Neural progenitor cell (in vitro differentiated cells): ENCODE results near the gene BCAS1. TPM values are rescaled to one million over a fixed set of nuclear protein-coding genes. Genes with fewer than 3 reads are reported as not detected.

Experiments used
- DNase-seq: peaks from one replicate; pipeline ENCODE4 v3.0.0-alpha.2; 2016; ENCODE audit warnings: low spot score
- H2AFZ ChIP-seq: fragments of 200-600 bp; sonication (generic); replicated peaks from 2 replicates; pipeline ENCODE4 v1.6.1; 2016; ENCODE audit warnings: antibody characterized with exemption
- H3F3A ChIP-seq: fragments of 200-600 bp; sonication (generic); 2 replicates; pipeline ENCODE4 v1.6.1; 2016; ENCODE audit warnings: antibody characterized with exemption, low read depth
- H3K27ac ChIP-seq: fragments of 200-600 bp; sonication (generic); 2 replicates; pipeline ENCODE4 v1.5.1; 2016; ENCODE audit warnings: mild to moderate bottlenecking
- H3K27me3 ChIP-seq: fragments of 200-600 bp; sonication (generic); 2 replicates; pipeline ENCODE4 v1.6.1; 2016; ENCODE audit warnings: mild to moderate bottlenecking, moderate library complexity
- H3K36me3 ChIP-seq: fragments of 200-600 bp; sonication (generic); 2 replicates; pipeline ENCODE4 v1.5.1; 2016
- H3K4me1 ChIP-seq: fragments of 200-600 bp; sonication (generic); 2 replicates; pipeline ENCODE4 v1.6.1; 2016; ENCODE audit warnings: mixed run types
- H3K4me2 ChIP-seq: fragments of 200-600 bp; sonication (generic); 2 replicates; pipeline ENCODE4 v1.6.1; 2016
- H3K4me3 ChIP-seq: fragments of 200-600 bp; sonication (generic); 2 replicates; pipeline ENCODE4 v1.5.1; 2016
- H3K79me2 ChIP-seq: fragments of 200-600 bp; sonication (generic); 2 replicates; pipeline ENCODE4 v1.6.1; 2016; ENCODE audit warnings: low read depth
- H3K9ac ChIP-seq: fragments of 200-600 bp; sonication (generic); 2 replicates; pipeline ENCODE4 v1.6.1; 2016
- H3K9me3 ChIP-seq: fragments of 200-600 bp; sonication (generic); 2 replicates; pipeline ENCODE4 v1.5.1; 2016; ENCODE audit warnings: low read depth
- H4K20me1 ChIP-seq: fragments of 200-600 bp; sonication (generic); 2 replicates; pipeline ENCODE4 v1.6.1; 2016; ENCODE audit warnings: low read depth
- H3K27ac Mint-ChIP-seq: 3 replicates; pipeline ENCODE4 v1.8.0; 2021; ENCODE audit warnings: mixed read lengths
- H3K27me3 Mint-ChIP-seq: 2 replicates; pipeline ENCODE4 v1.8.0; 2022; ENCODE audit warnings: low read depth, mild to moderate bottlenecking, inconsistent platforms, moderate library complexity, mixed read lengths; ENCODE audit not compliant: insufficient read depth
- H3K36me3 Mint-ChIP-seq: 3 replicates; pipeline ENCODE4 v1.8.0; 2021; ENCODE audit warnings: mixed read lengths
- H3K4me1 Mint-ChIP-seq: 3 replicates; pipeline ENCODE4 v1.8.0; 2021; ENCODE audit warnings: mixed read lengths
- H3K4me3 Mint-ChIP-seq: 3 replicates; pipeline ENCODE4 v1.8.0; 2021; ENCODE audit warnings: mild to moderate bottlenecking, moderate library complexity, mixed read lengths
- H3K9me3 Mint-ChIP-seq: 3 replicates; pipeline ENCODE4 v1.8.0; 2020; ENCODE audit warnings: mixed read lengths
- CTCF ChIP-seq: fragments of 200-600 bp; sonication (generic); IDR thresholded peaks from 2 replicates; pipeline ENCODE4 v1.5.1; 2017; ENCODE audit warnings: antibody characterized with exemption, mild to moderate bottlenecking
- EZH2 ChIP-seq: fragments of 200-600 bp; sonication (generic); IDR thresholded peaks from 2 replicates; pipeline ENCODE4 v1.6.1; 2017; ENCODE audit warnings: antibody characterized with exemption, mild to moderate bottlenecking, moderate library complexity
- EZH2phosphoT487 ChIP-seq: fragments of 200-600 bp; sonication (generic); IDR thresholded peaks from 2 replicates; pipeline ENCODE4 v1.6.1; 2017; ENCODE audit warnings: antibody characterized with exemption
- total RNA-seq: library from RNA; depleted of rRNA; stranded (reverse); fragments of >200 nt; gene quantifications from 2 replicates; pipeline ENCODE4 v1.2.3, GENCODE V29; 2015; ENCODE audit warnings: low replicate concordance

BCAS1 gene
- total RNA-seq, 1 donor from 2014 or later, result not detected

- Mint-ChIP-seq H3K36me3 (no peaks in the 10 kb centered on the region), H3K9me3 (peaks cover 6% of the 10 kb centered on the region), H3K27me3 (no peaks in the 10 kb centered on the region), H3K4me1 (peaks cover 19% of the 10 kb centered on the region), H3K27ac (no peak overlapping the region), H3K4me3 (no peak overlapping the region)
- no peaks in the 10 kb centered on the region for H3K36me3 ChIP-seq
- TF ChIP-seq EZH2 (no peak), EZH2phosphoT487 (no peak), CTCF (no peak)
- H3K27me3 ChIP-seq, result no peaks in the 10 kb centered on the region
- no peak overlapping the region for H3K4me2 ChIP-seq
- no peaks in the 10 kb centered on the region for H3K9me3 ChIP-seq
- H3K4me3 ChIP-seq, result no peak overlapping the region
- no peaks in the 10 kb centered on the region for H3K79me2 ChIP-seq
- no peak overlapping the region for H3K9ac ChIP-seq
- no peaks in the 10 kb centered on the region for H4K20me1 ChIP-seq
- no peaks in the 10 kb centered on the region for H3F3A ChIP-seq
- H3K27ac ChIP-seq, result no peak overlapping the region
- H3K4me1 ChIP-seq, result peaks cover 5% of the 10 kb centered on the region
- no peak for DNase-seq
- H2AFZ ChIP-seq, result no peak overlapping the region
These were observed 41.2 kb downstream of the BCAS1 start for GRCh38 chr20:54029176-54029575.

DNA sequence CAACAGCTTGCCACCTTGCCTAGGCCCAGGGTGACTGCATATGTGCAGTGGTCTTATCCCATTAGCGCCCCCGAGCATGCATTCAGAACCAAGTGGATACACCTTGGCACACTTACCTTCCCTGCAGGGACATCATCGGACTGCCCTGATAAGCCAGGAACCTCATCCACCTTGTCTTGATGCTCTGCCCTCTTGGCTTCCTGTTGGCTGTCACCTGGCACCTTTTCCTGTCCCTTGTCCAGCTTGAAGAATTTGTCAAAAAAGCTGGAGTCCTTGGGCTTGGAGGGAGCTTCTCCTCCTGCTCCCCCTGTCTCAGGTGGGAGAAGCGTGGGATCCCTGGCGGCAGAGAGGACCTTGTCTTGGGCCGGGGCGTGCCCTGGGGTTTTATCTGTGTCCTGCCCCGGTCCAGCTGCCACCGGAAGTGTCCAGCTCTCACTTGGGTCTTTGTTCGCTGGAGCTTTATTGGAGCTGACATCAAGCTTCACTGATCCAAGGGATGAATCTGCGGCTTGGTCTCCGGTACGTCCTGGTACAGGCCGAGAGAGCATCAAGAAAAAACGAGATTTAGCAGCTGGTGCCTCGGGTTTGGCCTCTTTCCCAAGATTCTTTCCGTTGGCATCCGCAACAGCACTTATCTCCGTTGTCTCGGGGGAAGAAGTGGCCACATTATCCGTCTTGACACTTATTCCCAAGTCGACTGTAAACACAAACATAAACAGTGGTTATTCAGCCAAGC, 42.0 kb downstream of the BCAS1 start:
- Histone ChIP-seq H3K27me3 (no peaks in the 10 kb centered on the region), H4K20me1 (no peaks in the 10 kb centered on the region), H3K4me3 (no peak overlapping the region), H3K9ac (no peak overlapping the region), H3K4me1 (peaks cover 5% of the 10 kb centered on the region), H3K9me3 (no peaks in the 10 kb centered on the region), H2AFZ (no peak overlapping the region), H3F3A (no peaks in the 10 kb centered on the region), H3K79me2 (no peaks in the 10 kb centered on the region), H3K4me2 (no peak overlapping the region), H3K36me3 (no peaks in the 10 kb centered on the region), H3K27ac (no peak overlapping the region)
- Mint-ChIP-seq H3K4me3 (no peak overlapping the region), H3K27ac (no peak overlapping the region), H3K9me3 (peaks cover 7% of the 10 kb centered on the region), H3K36me3 (no peaks in the 10 kb centered on the region), H3K27me3 (no peaks in the 10 kb centered on the region), H3K4me1 (peaks cover 19% of the 10 kb centered on the region)
- DNase-seq, result no peak
- TF ChIP-seq EZH2phosphoT487 (no peak), CTCF (no peak), EZH2 (no peak)

GRCh38 chr20:54027704-54028103, 42.7 kb downstream of the BCAS1 start:
- Mint-ChIP-seq H3K4me3 (no peak overlapping the region), H3K27me3 (no peaks in the 10 kb centered on the region), H3K27ac (no peak overlapping the region), H3K9me3 (peaks cover 5% of the 10 kb centered on the region), H3K4me1 (peaks cover 19% of the 10 kb centered on the region), H3K36me3 (no peaks in the 10 kb centered on the region)
- Histone ChIP-seq H3K4me1 (peaks cover 5% of the 10 kb centered on the region), H3K4me3 (no peak overlapping the region), H3K36me3 (no peaks in the 10 kb centered on the region), H3K9ac (no peak overlapping the region), H3K4me2 (no peak overlapping the region), H3F3A (no peaks in the 10 kb centered on the region), H3K79me2 (no peaks in the 10 kb centered on the region), H3K27ac (no peak overlapping the region), H4K20me1 (no peaks in the 10 kb centered on the region), H3K27me3 (no peaks in the 10 kb centered on the region), H3K9me3 (no peaks in the 10 kb centered on the region), H2AFZ (no peak overlapping the region)
- no peak for TF ChIP-seq EZH2
- no peak for TF ChIP-seq EZH2phosphoT487
- TF ChIP-seq CTCF, result no peak
- DNase-seq, result no peak
